Esophagus squamous epithelium (tissue), 5 donors: ENCODE results near the gene RNF217. TPM values are rescaled to one million over a fixed set of nuclear protein-coding genes. Genes with fewer than 3 reads are reported as not detected.

Experiments
- DNase-seq: peaks from one replicate; lab custom pipeline; 2025; lab: John Stamatoyannopoulos, UW
- H3K27ac ChIP-seq, 4 donors: fragments of 200-600 bp; sonication (generic); one replicate each; pipeline ENCODE4 v1.5.1; 2016 to 2019; ENCODE audit warnings: mild to moderate bottlenecking in 1 of 4
- H3K27me3 ChIP-seq, 4 donors: fragments of 200-600 bp; sonication (generic); 1 replicate in 3 of 4; 2 replicates in 1 of 4; pipeline versions ENCODE4 v1.5.1 to v1.6.0; 2017 to 2021; ENCODE audit warnings: antibody characterized with exemption in 1 of 4
- H3K36me3 ChIP-seq, 3 donors: fragments of 200-600 bp; sonication (generic); one replicate each; pipeline ENCODE4 v1.5.1; 2016 to 2019
- H3K4me1 ChIP-seq, 3 donors: fragments of 200-600 bp; sonication (generic); one replicate each; pipeline ENCODE4 v1.5.1; 2017 to 2019
- H3K4me3 ChIP-seq, 4 donors: fragments of 200-600 bp; sonication (generic); 1 replicate in 3 of 4; 2 replicates in 1 of 4; pipeline ENCODE4 v1.5.1; 2016 to 2019; ENCODE audit warnings: mild to moderate bottlenecking in 2 of 4, moderate library complexity in 1 of 4
- H3K9me3 ChIP-seq, 3 donors: fragments of 200-600 bp; sonication (generic); one replicate each; pipeline ENCODE4 v1.5.1; 2016 to 2019
- POLR2A ChIP-seq, 4 donors: fragments of 450-650 bp; IDR thresholded peaks; one replicate each; pipeline ENCODE4 v1.6.1; 2017; ENCODE audit warnings: antibody characterized with exemption in 4 of 4, mild to moderate bottlenecking in 4 of 4, moderate library complexity in 3 of 4
- WGBS, 2 donors: methylation state at CpG; one replicate each; pipeline ENCODE4 v1.1.5; 2018; 5-methylcytosine and 5-hydroxymethylcytosine counted together
- intact Hi-C: fragments of 100-400 bp; cut with DNase I; formaldehyde crosslinking; loops from one replicate; pipeline ENCODE4 v1.15.0; 2022
- total RNA-seq, 4 donors: library from RNA; depleted of rRNA; stranded (reverse); fragments of >200 nt; gene quantifications; one replicate each; pipeline ENCODE4 v1.1.0, GENCODE V29; 2016
- TF ChIP-seq, protein P1 (sequence below), 6 experiments: fragments of 450-650 bp in 4 of 6; fragments of 200-600 bp in 2 of 6; sonication (generic) in 2 of 6; IDR thresholded peaks; one replicate each; pipeline ENCODE4 v1.5.1; 2016 to 2019; ENCODE audit warnings: antibody characterized with exemption in 6 of 6, mild to moderate bottlenecking in 4 of 6, moderate library complexity in 4 of 6
- donor health status: DM: yes; HTN: yes; CAD: no.

RNF217 gene
- total RNA-seq, 4 donors from 2014 or later = 9.1 to 26.3 (median 15.4) TPM

DNA sequence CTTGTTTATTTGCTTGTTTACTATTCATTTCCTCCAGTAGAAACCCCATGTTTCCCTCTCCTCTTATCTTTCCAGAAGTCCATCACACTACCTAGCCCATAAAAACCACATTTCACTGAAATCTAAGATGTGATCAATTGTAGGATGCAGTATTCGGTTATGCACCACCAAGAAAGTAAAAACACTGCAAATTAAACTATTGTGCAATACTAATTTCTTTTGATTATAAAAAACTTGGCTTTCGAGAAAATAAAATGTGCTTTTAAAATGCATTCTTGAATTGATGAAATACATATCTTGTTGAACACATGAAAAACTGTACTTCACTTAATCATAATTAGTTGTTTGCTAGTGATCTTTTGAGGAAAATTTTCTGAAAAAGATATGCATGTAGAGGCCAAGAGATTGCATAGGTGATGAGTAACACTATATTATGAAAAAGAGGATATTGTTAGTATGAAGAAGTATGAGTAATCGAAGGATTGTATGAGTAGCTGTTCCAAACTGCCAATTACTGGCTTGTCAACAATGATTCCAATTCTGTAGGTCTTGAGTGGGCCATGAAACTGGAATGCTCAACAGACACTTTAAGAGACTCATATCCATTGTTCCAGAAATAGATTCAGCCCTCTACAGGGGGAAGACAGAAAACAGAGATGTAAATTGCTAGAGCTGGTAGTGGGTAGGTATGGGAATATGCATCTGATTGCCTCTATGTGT, 79.7 kb downstream of the RNF217 start:
- Histone ChIP-seq H3K9me3 (no peaks in the 10 kb centered on the region), H3K27ac (no peak overlapping the region), H3K4me1 (peaks cover 0 to 33% (median 2%) of the 10 kb centered on the region in 3 donors), H3K27me3 (no peaks in the 10 kb centered on the region), H3K4me3 (no peak overlapping the region), H3K36me3 (peaks cover 0 to 17% (median 0%) of the 10 kb centered on the region in 3 donors)
- WGBS, 2 donors = 33 to 48% methylated on average over 3 of the region's 3 CpGs
- TF ChIP-seq, protein P1, sequence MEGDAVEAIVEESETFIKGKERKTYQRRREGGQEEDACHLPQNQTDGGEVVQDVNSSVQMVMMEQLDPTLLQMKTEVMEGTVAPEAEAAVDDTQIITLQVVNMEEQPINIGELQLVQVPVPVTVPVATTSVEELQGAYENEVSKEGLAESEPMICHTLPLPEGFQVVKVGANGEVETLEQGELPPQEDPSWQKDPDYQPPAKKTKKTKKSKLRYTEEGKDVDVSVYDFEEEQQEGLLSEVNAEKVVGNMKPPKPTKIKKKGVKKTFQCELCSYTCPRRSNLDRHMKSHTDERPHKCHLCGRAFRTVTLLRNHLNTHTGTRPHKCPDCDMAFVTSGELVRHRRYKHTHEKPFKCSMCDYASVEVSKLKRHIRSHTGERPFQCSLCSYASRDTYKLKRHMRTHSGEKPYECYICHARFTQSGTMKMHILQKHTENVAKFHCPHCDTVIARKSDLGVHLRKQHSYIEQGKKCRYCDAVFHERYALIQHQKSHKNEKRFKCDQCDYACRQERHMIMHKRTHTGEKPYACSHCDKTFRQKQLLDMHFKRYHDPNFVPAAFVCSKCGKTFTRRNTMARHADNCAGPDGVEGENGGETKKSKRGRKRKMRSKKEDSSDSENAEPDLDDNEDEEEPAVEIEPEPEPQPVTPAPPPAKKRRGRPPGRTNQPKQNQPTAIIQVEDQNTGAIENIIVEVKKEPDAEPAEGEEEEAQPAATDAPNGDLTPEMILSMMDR (IDR thresholded peaks at IDR 0.05) = no peak
- no peak for TF ChIP-seq POLR2A (IDR thresholded peaks at IDR 0.05)
- intact Hi-C loops = no loop called here
- DNase-seq = no peak

DNA sequence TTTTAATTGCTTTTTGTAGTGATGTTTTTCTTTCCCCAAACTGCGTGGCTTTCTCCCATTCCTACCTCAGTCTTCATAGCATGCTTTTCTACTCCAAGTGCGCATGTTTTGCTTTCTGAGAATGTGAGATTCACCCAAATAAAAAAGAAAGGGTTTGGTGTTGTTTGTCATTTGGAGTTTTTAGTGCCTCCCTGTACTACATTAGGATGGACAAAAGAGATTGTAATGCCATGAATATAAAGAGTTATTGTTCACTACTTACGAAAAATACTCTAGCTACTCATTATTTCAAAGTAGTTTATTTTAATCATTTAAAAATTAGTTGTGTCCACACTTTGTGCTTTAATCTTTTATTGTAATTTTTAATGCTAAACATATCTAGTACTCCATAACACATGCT, 81.8 kb downstream of the RNF217 start:
- TF ChIP-seq, protein P1 (IDR thresholded peaks at IDR 0.05) = no peak
- no peak for TF ChIP-seq POLR2A (IDR thresholded peaks at IDR 0.05)
- H3K9me3 ChIP-seq = no peaks in the 10 kb centered on the region
- H3K27me3 ChIP-seq = no peaks in the 10 kb centered on the region
- H3K27ac ChIP-seq = no peak overlapping the region
- 61 to 81% methylated on average over 3 of the region's 3 CpGs for WGBS, 2 donors
- peaks cover 0 to 23% (median 0%) of the 10 kb centered on the region in 3 donors for H3K36me3 ChIP-seq
- H3K4me3 ChIP-seq = no peak overlapping the region
- intact Hi-C loops = no loop called here
- peaks cover 0 to 33% (median 2%) of the 10 kb centered on the region in 3 donors for H3K4me1 ChIP-seq
- no peak for DNase-seq

DNA sequence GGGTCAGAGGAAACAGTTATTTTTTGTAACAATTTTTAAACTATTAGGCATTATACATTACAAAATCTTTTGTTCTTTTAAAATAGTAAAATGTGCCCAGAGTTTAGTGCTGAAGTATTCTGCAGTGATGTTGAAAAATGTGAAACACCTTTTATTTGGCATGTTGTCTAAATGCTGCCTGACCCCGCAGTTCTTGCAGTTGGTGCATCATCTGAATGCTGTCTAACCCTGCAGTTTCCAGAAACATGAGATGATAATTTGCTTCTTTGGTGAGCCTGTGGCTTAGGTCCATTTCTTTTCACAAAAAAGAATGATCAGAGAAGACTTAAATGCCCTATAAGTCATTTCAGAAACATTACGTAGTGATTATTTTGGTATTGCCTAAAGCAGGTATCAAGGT, 82.4 kb downstream of the RNF217 start:
- H3K27ac ChIP-seq = no peak overlapping the region
- intact Hi-C loops = no loop called here
- TF ChIP-seq POLR2A (IDR thresholded peaks at IDR 0.05) = no peak
- TF ChIP-seq, protein P1 (IDR thresholded peaks at IDR 0.05) = no peak
- no peaks in the 10 kb centered on the region for H3K9me3 ChIP-seq
- WGBS, 2 donors = 79 to 93% methylated on average over 2 of the region's 2 CpGs
- no peaks in the 10 kb centered on the region for H3K27me3 ChIP-seq
- H3K36me3 ChIP-seq = peaks cover 0 to 23% (median 0%) of the 10 kb centered on the region in 3 donors
- no peak overlapping the region for H3K4me3 ChIP-seq
- peaks cover 0 to 33% (median 2%) of the 10 kb centered on the region in 3 donors for H3K4me1 ChIP-seq
- DNase-seq = no peak

DNA sequence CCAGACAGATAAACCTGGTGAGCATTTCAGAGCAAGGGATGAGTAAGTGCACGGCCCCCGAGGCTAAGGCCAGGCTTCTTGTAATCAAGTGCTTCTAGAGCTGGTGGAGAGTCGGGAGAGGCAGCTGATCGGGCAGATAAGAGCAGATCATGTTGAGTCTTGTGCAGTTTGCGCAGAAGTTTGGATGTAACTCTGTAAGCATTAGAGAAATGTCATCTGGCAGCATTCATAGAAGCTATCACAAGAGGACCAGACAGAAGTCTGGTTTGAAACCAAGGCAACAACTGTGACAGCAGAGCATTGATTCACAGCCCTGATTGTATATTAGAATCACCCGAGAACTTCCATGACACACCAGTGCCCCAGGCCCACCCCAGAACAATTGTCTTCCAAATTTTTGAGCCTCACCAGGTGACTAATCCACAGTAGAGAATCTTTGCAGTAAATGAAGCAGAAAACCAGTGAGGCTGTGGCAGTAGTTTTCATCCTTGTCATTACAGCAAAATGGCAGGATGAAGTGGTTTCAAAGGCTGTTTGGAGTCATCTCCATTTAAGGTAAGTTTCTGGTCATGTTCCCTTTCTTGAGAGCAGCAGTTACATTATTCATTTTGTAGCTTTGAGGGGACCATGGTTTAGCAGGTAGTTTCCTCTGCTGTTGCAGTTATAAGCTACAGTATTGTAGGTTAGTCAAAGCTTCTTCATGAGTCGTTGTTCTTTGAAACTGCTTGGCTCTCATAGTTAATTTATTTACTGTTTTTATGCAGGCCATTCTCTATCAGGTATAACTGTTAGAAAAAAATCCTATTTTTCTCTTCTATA, 84.1 kb downstream of the RNF217 start:
- no peak for DNase-seq
- H3K27ac ChIP-seq = no peak overlapping the region
- 47 to 70% methylated on average over 7 of the region's 7 CpGs for WGBS, 2 donors

More for the DNA sequence above, 84.1 kb downstream of the RNF217 start:
- TF ChIP-seq, protein P1 (IDR thresholded peaks at IDR 0.05) = no peak
- no peak for TF ChIP-seq POLR2A (IDR thresholded peaks at IDR 0.05)
- Histone ChIP-seq H3K4me1 (peaks cover 0 to 32% (median 2%) of the 10 kb centered on the region in 3 donors), H3K36me3 (peaks cover 0 to 23% (median 0%) of the 10 kb centered on the region in 3 donors), H3K4me3 (no peak overlapping the region), H3K9me3 (no peaks in the 10 kb centered on the region), H3K27me3 (no peaks in the 10 kb centered on the region)
- intact Hi-C loops = no loop called here
